GM21576 (cell line): ENCODE results near the gene GATAD2B.

ENCODE experiments used
- ATAC-seq: cut with Tn5 transposase; IDR thresholded peaks from one replicate; pipeline ENCODE4 v1.9.1; 2021; ENCODE audit warnings: mild to moderate bottlenecking, moderate library complexity; ENCODE audit not compliant: unreplicated experiment

Gene GATAD2B

DNA sequence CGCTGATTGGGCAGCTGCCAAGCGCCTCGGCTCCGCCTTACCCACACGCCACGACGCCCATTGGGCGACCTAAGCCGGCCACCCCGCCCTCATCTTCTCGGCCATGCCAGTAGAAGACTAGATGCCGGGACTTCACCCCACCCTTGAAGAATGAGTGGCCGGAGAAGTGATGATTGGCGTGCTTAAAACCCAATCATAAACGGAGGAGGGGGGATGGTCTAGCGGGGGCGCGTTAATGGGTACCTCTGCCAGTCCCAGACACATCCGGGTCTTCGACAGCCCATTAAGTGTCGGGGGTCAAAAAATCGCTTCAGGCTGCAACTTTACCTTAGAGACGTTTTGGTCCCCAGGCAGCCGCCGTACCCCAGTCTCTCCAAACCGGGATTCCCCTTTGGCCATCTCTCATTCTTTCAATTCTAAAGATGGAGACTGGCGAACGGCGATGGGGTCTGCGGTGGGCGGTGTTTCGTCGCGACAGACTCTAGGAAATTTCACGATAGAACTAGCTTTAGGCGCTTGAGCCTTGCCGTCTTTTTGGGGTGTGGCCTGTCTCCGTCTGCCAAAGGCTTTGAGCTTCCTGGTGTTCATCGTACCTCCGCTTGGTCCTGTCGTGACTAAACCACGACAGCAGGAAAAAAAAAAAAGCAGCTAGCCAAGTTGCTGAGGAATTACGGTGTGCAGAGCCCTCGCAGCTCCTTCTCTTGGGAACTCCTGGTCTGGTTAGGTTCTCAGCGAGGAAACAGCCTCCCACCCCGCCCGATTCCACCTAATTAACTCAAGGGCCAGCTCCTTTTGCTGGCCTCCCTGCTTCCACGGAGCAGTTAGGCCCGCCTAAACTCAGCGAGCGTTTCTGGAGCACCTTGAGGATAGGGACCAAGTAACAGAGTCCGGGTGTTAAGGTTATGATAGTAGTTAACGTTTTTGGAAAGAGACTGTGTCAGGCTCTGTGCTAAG is at the start of gene GATAD2B:
TSS of gene GATAD2B (minus strand) at position 1 of the 954 bp plus-strand sequence. CDS start 94,625 bp downstream, outside the sequence.
- ATAC-seq = peak; percentile 90

- ATAC-seq = no peak
These were observed 47.6 kb upstream of the GATAD2B start for GRCh38 chr1:153970346-153970745.

- no peak for ATAC-seq
These were observed 46.2 kb upstream of the GATAD2B start for GRCh38 chr1:153968972-153969371.

DNA sequence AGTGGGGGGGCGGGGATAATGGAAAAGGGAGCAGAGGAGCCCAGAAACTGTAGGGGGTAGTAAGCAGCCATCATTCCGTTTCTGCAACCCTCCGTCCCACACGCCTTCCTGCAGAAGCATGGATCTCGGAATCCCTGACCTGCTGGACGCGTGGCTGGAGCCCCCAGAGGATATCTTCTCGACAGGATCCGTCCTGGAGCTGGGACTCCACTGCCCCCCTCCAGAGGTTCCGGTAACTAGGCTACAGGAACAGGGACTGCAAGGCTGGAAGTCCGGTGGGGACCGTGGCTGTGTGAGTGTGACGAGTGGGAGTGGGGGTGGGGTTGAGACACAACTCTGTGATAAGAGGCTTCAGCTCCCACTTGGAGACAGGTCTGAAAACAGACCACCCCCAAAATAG is 45.6 kb upstream of the GATAD2B start:
- no peak for ATAC-seq

- no peak for ATAC-seq
These were observed 45.2 kb upstream of the GATAD2B start for GRCh38 chr1:153968000-153968363.

- ATAC-seq = peak; percentile 65
These were observed 44.6 kb upstream of the GATAD2B start, which contains the start of gene CREB3L4 for GRCh38 chr1:153967107-153967999. Gene CREB3L4, plus strand, starts transcription at chr1:153967902. Its CDS starts 624 bp downstream, at chr1:153968526.

DNA sequence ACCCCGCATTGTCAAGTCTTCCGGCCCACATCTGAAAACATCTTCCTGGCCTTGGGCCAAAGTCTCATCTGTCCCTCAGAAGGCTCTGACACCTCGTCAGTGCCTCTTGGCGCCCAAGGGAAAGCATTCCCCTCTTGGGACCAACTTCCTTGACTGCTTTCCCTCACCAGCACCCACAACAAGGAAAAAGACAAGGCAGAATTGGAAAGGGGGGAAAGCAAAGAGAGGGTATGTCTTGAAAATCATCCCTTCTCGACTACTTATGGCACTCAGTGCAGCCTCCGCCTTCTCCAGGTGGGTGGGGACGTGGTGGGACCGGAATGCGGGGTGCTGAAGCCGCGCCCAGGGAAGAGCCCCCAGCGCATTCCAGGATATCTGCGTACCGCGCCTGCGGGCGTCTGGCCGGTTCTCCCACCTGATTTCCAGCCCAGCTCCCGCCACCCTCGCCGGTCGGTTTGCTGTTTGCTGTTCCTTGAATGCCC is 41.1 kb upstream of the GATAD2B start:
- no peak for ATAC-seq

DNA sequence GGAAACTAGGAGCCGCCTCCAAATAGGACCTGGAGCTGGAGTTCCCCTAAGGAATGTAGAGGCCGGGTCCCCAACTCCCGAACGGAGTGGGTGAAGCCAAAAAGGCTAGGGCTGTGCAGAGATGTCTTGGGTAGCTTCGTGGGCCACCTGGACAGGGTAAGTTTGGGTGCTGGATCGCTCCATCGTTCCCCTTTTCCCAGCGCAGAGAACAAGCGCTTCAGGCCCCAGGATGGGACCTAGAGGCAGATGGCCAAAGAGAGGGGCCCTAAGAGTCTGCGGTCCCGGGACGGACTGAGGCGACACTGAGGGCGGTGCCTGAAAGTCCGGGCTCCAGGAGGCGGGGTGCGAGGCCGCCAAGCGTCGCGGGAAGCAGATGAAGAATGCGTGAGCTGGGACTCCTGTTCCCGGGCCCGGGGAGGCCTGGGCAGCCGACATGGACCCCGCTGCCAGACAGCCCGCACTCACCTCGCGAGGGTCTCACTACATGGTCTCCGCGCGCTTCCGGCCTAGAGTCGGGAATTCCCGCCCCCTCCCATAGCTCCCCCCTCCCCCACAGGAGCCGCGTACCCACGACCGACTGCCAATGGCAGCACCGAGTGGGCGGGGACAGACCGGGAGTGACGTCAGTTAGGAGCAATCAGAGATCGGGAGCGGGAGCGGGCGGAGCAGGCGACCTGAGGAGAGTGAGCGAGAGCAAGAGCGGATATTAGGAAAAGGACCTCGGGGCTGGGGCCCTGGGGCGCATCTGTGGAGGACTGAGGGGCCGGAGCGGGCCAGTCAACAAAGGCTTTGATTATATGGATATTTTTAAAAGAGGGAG is 40.5 kb upstream of the GATAD2B start, which contains the start of gene SLC39A1:
TSS of gene SLC39A1 (minus strand) at position 508 of the 820 bp plus-strand sequence. CDS start 822 bp downstream, outside the sequence.
- ATAC-seq = peak; percentile 43

DNA sequence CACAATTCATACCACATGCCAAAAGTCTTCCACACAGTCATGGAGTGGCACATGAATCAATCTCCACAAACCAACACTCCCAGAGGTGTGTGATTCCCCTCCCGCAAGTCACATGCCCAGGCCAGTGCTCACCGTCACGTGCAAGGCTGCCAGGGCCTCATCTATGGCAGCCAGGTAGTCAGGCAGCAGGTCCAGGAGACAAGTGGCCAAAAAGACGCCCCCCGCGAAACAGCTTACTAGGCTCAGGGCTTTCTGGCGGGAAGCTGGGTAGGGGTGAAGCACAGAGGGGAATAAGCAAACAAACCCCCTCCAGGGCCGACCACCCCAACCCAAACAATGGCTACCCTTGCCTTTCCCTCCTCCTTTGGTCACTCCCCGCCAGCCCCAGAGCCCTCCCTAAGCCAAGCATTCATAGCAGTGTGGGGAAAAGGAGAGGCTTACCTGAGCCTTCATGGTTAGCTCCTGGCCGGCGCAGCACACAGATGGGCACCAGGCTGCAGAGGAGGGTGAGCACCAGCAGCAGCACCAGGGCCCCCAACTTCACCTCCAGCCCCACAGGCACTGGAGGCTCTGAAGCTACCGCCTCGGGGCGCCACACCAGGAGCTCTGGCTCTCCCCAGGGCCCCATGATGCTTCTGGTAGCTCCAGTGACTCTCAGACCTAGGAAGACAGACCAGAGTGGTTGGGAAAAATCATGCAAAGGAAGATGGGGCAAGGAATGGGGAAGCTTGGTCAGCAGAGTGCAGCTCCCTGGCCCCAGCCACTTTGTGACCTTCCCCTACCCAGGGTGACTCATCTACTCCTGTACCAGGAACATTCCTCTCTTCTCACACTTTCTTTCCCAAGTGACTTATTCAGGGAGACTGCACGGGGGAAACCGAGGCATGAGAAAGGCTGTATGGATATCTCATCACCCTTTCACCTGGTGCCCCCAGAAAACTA is 39.6 kb upstream of the GATAD2B start:
- ATAC-seq = no peak

DNA sequence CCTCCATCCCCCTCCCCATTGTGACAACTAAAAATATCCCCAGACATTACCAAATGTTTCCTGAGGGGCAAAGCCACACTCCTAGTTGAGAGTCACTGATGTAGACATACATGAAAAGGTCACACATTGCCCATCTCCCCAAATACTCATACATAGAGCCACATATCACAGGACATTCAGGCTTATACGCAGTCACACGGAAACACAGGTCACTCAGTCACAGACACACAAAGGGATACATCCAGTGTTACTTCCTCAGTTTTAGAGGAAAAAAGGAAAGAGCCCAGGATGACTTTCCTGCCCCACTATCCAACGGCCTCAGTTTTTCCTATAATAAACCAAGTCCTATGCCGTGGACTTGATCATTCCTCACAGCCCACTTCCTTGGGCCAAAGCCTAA is 38.6 kb upstream of the GATAD2B start:
- no peak for ATAC-seq

DNA sequence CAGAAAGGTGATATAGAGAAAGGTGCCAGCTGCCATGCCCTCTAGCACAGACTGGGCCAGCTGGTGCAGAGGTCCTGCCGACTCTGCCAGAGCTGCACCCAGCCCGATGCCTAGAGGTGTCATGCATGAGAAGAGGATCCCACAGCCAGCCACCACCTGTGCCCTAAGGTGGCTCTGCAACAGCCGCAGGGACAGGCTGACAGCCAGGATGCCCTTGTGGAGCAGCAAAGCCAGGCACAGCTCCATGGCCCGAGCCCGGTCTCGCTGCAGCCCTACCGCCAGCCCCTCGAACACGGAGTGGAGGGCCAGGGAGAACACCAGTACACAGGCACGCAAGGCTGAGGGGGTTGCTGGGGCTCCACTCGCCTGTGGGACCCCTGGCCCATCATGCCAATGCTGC is 37.4 kb upstream of the GATAD2B start:
- ATAC-seq = no peak

DNA sequence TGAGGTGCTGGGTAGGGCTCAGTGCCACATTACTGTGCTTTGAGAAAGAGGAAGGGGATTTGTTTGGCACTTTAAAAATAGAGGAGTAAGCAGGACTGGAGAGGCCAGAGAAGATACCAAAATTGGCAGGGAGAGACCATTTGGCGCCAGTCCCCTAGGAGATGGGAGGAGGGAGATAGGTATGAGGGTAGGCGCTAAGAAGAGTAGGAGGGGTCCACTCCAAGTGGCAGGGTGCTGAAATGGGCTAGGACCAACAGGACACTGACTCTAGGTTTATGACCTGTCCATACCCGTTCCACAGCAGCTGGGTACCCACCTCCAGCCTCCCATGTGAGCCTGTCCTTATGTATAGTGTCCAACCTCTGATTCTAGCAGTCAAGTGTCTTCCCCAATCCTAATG is 36.7 kb upstream of the GATAD2B start:
- no peak for ATAC-seq

DNA sequence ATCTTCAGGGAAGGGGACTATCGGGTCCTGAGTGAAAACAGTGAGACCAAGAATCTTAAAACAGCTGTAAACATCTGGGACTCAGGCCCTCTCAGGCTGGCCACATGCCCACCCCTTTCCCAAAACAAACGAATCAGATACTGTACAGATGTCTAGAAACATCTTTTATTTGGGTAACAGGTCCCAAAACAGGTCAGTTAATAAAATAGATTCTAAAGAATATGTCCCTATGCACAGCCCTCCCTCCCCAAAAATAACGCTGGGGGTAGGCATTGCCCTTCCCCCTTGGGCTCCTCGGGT is 36.1 kb upstream of the GATAD2B start:
- ATAC-seq = no peak

DNA sequence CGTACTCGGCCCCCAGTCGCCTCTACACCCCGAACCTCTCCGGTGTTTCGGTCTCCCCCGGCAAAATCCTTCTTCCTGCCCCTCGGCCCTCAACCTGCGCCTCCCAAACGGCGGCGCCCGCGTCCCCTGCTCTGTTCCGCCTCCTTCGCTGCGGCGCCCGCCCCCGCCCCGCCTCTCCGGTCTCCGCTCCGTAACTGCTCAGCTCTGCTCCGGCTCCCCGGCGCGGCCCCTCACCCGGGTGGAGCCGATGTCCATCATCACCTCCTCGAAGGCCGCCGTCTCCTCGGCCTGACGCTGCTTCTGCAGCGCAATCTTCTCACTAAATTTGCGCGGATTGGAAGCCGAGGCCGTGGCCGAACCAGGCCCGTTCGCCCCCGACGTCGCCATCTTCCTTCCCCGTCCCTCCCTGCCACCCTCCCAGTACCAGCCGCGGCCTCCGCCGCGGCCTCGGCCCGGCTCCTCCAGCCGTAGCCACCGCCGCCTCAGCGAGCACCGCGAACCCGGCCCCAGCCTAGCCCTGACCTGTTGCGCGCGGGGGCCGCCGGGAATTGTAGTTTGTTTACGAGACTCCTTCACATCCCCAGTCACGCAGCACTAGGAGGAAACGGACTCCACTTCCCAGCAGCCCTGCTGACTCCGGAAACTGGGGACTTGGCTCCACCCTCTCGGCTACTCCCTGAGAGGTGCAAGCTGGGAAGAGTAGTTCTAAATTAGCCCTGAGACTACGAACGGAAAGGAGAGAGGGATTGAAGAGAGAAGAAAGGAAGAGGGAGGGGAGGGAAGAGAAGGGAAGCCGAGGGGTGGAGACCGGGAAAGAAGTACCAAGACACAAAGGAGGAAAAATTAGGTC is 35.6 kb upstream of the GATAD2B start, which contains the start of gene CRTC2:
TSS of gene CRTC2 (minus strand) at position 502 of the 850 bp plus-strand sequence. CDS start at position 387, 115 bp downstream.
- peak; percentile 68 for ATAC-seq

DNA sequence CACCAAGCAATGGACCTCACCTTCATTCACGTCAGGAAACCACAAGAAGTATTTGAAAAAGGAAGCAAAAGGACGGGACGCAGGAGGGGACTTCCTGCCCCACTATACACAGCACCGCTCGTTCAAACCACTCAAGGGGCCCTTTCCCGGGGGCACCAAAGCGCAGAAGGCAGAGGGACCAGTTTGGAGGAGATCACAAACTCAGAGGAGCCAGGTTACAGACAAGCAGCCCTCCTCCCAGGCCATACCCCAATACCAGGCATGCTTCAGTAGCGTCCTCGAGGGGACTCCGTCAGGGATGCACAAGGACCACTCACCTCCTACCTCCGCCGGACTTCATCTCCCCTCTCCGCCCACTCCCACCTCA is 35.0 kb upstream of the GATAD2B start:
- ATAC-seq = peak; percentile 21

DNA sequence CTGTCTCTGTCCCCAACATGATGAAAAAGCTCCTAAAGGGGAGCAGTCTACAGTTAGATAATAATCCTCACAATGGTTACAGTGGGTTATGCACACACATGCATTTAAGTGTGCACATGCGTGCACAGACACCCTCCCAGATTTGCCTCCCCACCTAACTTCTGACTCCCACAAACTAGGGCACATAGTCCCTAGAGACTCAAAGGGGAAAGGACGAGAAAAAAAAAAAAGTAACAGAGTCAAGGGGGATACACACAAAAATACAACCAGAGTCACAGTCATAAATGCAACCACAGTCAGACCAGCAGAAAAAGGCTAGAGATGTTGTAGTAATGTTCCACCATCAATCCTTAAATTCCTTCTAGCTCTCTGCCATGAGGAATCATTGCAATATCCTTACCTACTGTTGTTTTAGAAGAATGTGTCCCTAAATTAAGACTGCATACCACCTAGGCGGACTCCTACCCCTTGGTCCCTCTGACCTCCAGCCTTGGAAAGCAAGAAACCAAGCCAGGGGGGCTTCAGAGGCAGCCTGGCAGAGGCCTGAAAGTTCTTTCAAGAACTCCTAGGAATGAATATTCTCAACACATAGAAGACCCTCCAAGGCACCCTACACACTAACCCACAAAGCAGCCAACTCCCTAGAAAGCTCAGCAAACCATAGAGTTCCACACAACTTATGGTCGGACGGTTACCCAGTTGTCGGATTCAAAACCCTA is 34.4 kb upstream of the GATAD2B start:
- ATAC-seq = no peak

DNA sequence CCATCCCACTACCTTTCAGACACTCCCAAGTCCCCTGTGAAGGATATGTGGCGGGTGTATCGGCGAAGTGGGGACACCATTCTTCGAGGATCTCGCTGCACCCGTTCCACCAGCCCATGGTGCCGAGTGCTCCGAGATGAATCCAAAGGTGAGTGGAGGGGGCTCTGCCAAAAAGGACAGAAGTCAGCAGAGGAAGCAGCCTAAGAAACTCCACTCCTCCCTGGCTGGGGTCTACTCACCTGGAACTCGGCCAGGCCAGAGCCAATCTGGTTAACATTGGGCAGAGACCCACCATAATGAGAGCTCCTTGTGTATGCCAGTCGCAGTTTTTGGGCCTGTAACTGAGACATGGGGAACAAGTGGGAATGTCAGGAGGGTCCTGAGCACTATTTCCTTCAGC is 32.1 kb upstream of the GATAD2B start:
- ATAC-seq = no peak

DNA sequence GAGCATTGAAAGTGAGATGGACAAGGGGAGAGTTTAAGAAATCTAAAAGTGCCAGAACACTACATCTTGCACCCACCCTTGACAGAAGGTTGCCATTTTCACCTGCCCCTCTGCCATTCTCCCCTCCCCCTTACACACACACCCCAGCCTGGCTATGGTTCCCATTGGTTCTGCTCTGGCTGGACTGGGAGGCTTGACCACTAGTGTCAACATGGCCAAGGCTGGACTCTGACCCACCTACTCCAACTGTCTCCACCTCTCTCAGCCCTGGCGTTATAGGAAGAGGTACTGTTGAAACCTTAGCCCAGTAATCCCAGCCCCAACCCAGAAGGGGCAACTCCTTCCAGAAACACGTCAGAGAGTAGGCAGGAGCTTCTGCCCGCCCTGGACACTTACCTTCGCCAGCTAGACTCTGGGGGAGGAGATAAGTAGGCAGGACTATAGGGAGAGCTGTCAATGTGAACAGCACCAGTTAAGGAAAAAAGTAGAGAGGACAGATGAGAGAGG is 31.1 kb upstream of the GATAD2B start:
- ATAC-seq = no peak
